ENCODE results near the gene ZFAND2B. TPM values are rescaled to one million over a fixed set of nuclear protein-coding genes. Genes with fewer than 3 reads are reported as not detected.
A peak's percentile ranks its signal among the peaks of the same experiment; 100 is the strongest.

The ZFAND2B gene
- total RNA-seq, 4 donors from 2014 or later, result 63.0 to 76.4 (median 63.3) TPM

GRCh38 chr2:219181531-219181930 is 25.1 kb upstream of the ZFAND2B start:
- no peak for TF ChIP-seq CTCF (IDR thresholded peaks at IDR 0.05)
- TF ChIP-seq POLR2A (IDR thresholded peaks at IDR 0.05), result no peak
- no peak overlapping the region for H3K4me3 ChIP-seq (ENCODE audit: low read depth, poor library complexity, severe bottlenecking)
- DNase-seq (ENCODE audit: low spot score in 2 of 2), result peak in 1 of 2 donors; percentile 58
- intact Hi-C loops (cut with DNase I; ENCODE audit: low total_unique reads), result no loop called here
- WGBS, 2 donors, result 93 to 96% methylated on average over 6 of the region's 6 CpGs

GRCh38 chr2:219182331-219183150 is 24.0 kb upstream of the ZFAND2B start:
- H3K4me3 ChIP-seq (ENCODE audit: low read depth, poor library complexity, severe bottlenecking), result no peak overlapping the region
- peak in 1 of 2 donors; percentile 78 for DNase-seq (ENCODE audit: low spot score in 2 of 2)
- WGBS, 2 donors, result 55 to 56% methylated on average over 7 to 8 of the region's 8 CpGs
- intact Hi-C loops (cut with DNase I; ENCODE audit: low total_unique reads), result no loop called here
- TF ChIP-seq CTCF (IDR thresholded peaks at IDR 0.05) (no peak), POLR2A (IDR thresholded peaks at IDR 0.05) (no peak)

- no peak overlapping the region for H3K4me3 ChIP-seq (ENCODE audit: low read depth, poor library complexity, severe bottlenecking)
- DNase-seq (ENCODE audit: low spot score in 2 of 2), result peak in 1 of 2 donors; percentile 76
- 90 to 92% methylated on average over 6 of the region's 6 CpGs for WGBS, 2 donors
- no peak for TF ChIP-seq POLR2A (IDR thresholded peaks at IDR 0.05)
- no peak for TF ChIP-seq CTCF (IDR thresholded peaks at IDR 0.05)
- intact Hi-C loops (cut with DNase I; ENCODE audit: low total_unique reads), result no loop called here
Observed at GRCh38 chr2:219183151-219183772, 23.3 kb upstream of the ZFAND2B start.

- intact Hi-C loops (cut with DNase I; ENCODE audit: low total_unique reads), result no loop called here
- peak in 1 of 2 donors; percentile 17 for DNase-seq (ENCODE audit: low spot score in 2 of 2)
- TF ChIP-seq CTCF (IDR thresholded peaks at IDR 0.05) (no peak), POLR2A (IDR thresholded peaks at IDR 0.05) (no peak)
- WGBS, 2 donors, result 94 to 96% methylated on average over 2 of the region's 2 CpGs
- no peak overlapping the region for H3K4me3 ChIP-seq (ENCODE audit: low read depth, poor library complexity, severe bottlenecking)
Observed at GRCh38 chr2:219184121-219184520, 22.5 kb upstream of the ZFAND2B start.

GRCh38 chr2:219186754-219187456 is 19.7 kb upstream of the ZFAND2B start:
- TF ChIP-seq CTCF (IDR thresholded peaks at IDR 0.05), result no peak
- peak in 1 of 2 donors; percentile 1 for DNase-seq (ENCODE audit: low spot score in 2 of 2)
- no peak overlapping the region for H3K4me3 ChIP-seq (ENCODE audit: low read depth, poor library complexity, severe bottlenecking)
- intact Hi-C loops (cut with DNase I; ENCODE audit: low total_unique reads), result no loop called here
- WGBS, 2 donors, result 84 to 88% methylated on average over 7 of the region's 7 CpGs

All from lower leg skin (tissue), 4 donors.